Esophagus squamous epithelium (tissue), 4 donors: ENCODE measurements around the gene DNMT3A.

ENCODE experiments used
- POLR2A ChIP-seq, 4 donors: fragments of 450-650 bp; IDR thresholded peaks; one replicate each; pipeline ENCODE4 v1.6.1; 2017; ENCODE audit warnings: antibody characterized with exemption in 4 of 4, mild to moderate bottlenecking in 4 of 4, moderate library complexity in 3 of 4
- TF ChIP-seq, protein P1 (sequence below), 6 experiments: fragments of 450-650 bp in 4 of 6; fragments of 200-600 bp in 2 of 6; sonication (generic) in 2 of 6; IDR thresholded peaks; one replicate each; pipeline ENCODE4 v1.5.1; 2016 to 2019; ENCODE audit warnings: antibody characterized with exemption in 6 of 6, mild to moderate bottlenecking in 4 of 6, moderate library complexity in 4 of 6

GRCh38 chr2:25286723-25287483, 54.8 kb downstream of the DNMT3A start:
- no peak for TF ChIP-seq POLR2A (IDR thresholded peaks at IDR 0.05)
- TF ChIP-seq, protein P1, sequence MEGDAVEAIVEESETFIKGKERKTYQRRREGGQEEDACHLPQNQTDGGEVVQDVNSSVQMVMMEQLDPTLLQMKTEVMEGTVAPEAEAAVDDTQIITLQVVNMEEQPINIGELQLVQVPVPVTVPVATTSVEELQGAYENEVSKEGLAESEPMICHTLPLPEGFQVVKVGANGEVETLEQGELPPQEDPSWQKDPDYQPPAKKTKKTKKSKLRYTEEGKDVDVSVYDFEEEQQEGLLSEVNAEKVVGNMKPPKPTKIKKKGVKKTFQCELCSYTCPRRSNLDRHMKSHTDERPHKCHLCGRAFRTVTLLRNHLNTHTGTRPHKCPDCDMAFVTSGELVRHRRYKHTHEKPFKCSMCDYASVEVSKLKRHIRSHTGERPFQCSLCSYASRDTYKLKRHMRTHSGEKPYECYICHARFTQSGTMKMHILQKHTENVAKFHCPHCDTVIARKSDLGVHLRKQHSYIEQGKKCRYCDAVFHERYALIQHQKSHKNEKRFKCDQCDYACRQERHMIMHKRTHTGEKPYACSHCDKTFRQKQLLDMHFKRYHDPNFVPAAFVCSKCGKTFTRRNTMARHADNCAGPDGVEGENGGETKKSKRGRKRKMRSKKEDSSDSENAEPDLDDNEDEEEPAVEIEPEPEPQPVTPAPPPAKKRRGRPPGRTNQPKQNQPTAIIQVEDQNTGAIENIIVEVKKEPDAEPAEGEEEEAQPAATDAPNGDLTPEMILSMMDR (IDR thresholded peaks at IDR 0.05), result no peak
